Neural progenitor cell (in vitro differentiated cells): Measurements from ENCODE around the gene UACA. TPM values are rescaled to one million over a fixed set of nuclear protein-coding genes. Genes with fewer than 3 reads are reported as not detected.

Experiments
- DNase-seq: peaks from one replicate; pipeline ENCODE4 v3.0.0-alpha.2; 2016; ENCODE audit warnings: low spot score
- H2AFZ ChIP-seq: fragments of 200-600 bp; sonication (generic); replicated peaks from 2 replicates; pipeline ENCODE4 v1.6.1; 2016; ENCODE audit warnings: antibody characterized with exemption
- H3F3A ChIP-seq: fragments of 200-600 bp; sonication (generic); 2 replicates; pipeline ENCODE4 v1.6.1; 2016; ENCODE audit warnings: antibody characterized with exemption, low read depth
- H3K27ac ChIP-seq: fragments of 200-600 bp; sonication (generic); 2 replicates; pipeline ENCODE4 v1.5.1; 2016; ENCODE audit warnings: mild to moderate bottlenecking
- H3K27me3 ChIP-seq: fragments of 200-600 bp; sonication (generic); 2 replicates; pipeline ENCODE4 v1.6.1; 2016; ENCODE audit warnings: mild to moderate bottlenecking, moderate library complexity
- H3K36me3 ChIP-seq: fragments of 200-600 bp; sonication (generic); 2 replicates; pipeline ENCODE4 v1.5.1; 2016
- H3K4me1 ChIP-seq: fragments of 200-600 bp; sonication (generic); 2 replicates; pipeline ENCODE4 v1.6.1; 2016; ENCODE audit warnings: mixed run types
- H3K4me2 ChIP-seq: fragments of 200-600 bp; sonication (generic); 2 replicates; pipeline ENCODE4 v1.6.1; 2016
- H3K4me3 ChIP-seq: fragments of 200-600 bp; sonication (generic); 2 replicates; pipeline ENCODE4 v1.5.1; 2016
- H3K79me2 ChIP-seq: fragments of 200-600 bp; sonication (generic); 2 replicates; pipeline ENCODE4 v1.6.1; 2016; ENCODE audit warnings: low read depth
- H3K9ac ChIP-seq: fragments of 200-600 bp; sonication (generic); 2 replicates; pipeline ENCODE4 v1.6.1; 2016
- H3K9me3 ChIP-seq: fragments of 200-600 bp; sonication (generic); 2 replicates; pipeline ENCODE4 v1.5.1; 2016; ENCODE audit warnings: low read depth
- H4K20me1 ChIP-seq: fragments of 200-600 bp; sonication (generic); 2 replicates; pipeline ENCODE4 v1.6.1; 2016; ENCODE audit warnings: low read depth
- H3K27ac Mint-ChIP-seq: 3 replicates; pipeline ENCODE4 v1.8.0; 2021; ENCODE audit warnings: mixed read lengths
- H3K27me3 Mint-ChIP-seq: 2 replicates; pipeline ENCODE4 v1.8.0; 2022; ENCODE audit warnings: low read depth, mild to moderate bottlenecking, inconsistent platforms, moderate library complexity, mixed read lengths; ENCODE audit not compliant: insufficient read depth
- H3K36me3 Mint-ChIP-seq: 3 replicates; pipeline ENCODE4 v1.8.0; 2021; ENCODE audit warnings: mixed read lengths
- H3K4me1 Mint-ChIP-seq: 3 replicates; pipeline ENCODE4 v1.8.0; 2021; ENCODE audit warnings: mixed read lengths
- H3K4me3 Mint-ChIP-seq: 3 replicates; pipeline ENCODE4 v1.8.0; 2021; ENCODE audit warnings: mild to moderate bottlenecking, moderate library complexity, mixed read lengths
- H3K9me3 Mint-ChIP-seq: 3 replicates; pipeline ENCODE4 v1.8.0; 2020; ENCODE audit warnings: mixed read lengths
- CTCF ChIP-seq: fragments of 200-600 bp; sonication (generic); IDR thresholded peaks from 2 replicates; pipeline ENCODE4 v1.5.1; 2017; ENCODE audit warnings: antibody characterized with exemption, mild to moderate bottlenecking
- EZH2 ChIP-seq: fragments of 200-600 bp; sonication (generic); IDR thresholded peaks from 2 replicates; pipeline ENCODE4 v1.6.1; 2017; ENCODE audit warnings: antibody characterized with exemption, mild to moderate bottlenecking, moderate library complexity
- EZH2phosphoT487 ChIP-seq: fragments of 200-600 bp; sonication (generic); IDR thresholded peaks from 2 replicates; pipeline ENCODE4 v1.6.1; 2017; ENCODE audit warnings: antibody characterized with exemption
- total RNA-seq: library from RNA; depleted of rRNA; stranded (reverse); fragments of >200 nt; gene quantifications from 2 replicates; pipeline ENCODE4 v1.2.3, GENCODE V29; 2015; ENCODE audit warnings: low replicate concordance

Gene UACA
- total RNA-seq, 1 donor from 2014 or later: 70.0 TPM

DNA sequence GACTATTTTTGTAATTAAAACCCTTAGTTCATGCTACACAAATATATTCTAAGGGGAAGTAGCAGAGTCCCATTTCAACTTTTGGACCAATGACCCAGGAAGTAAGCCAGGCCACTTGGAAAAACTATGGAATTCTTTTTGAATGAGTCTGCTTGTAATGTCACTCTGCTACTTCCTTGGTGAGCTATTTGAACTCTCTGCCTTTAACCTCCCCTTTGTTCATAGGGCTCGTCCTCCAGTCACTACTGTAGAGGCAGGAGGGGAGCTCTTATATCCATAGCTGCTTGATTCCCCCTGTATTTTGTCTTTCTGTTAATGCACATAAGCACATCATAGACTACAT lies 119.6 kb downstream of the UACA start:
- no peak overlapping the region for H3K27ac Mint-ChIP-seq
- no peaks in the 10 kb centered on the region for H3K9me3 Mint-ChIP-seq
- peaks cover 2% of the 10 kb centered on the region for H3K4me1 Mint-ChIP-seq

GRCh38 chr15:70643106-70643782 lies 120.1 kb downstream of the UACA start:
- H3K27ac ChIP-seq: no peak overlapping the region
- no peaks in the 10 kb centered on the region for H3K36me3 ChIP-seq
- H3K27me3 Mint-ChIP-seq: no peaks in the 10 kb centered on the region
- no peak overlapping the region for H3K4me3 ChIP-seq
- no peaks in the 10 kb centered on the region for H3F3A ChIP-seq
- no peak overlapping the region for H3K9ac ChIP-seq
- no peak overlapping the region for H3K4me3 Mint-ChIP-seq
- H3K36me3 Mint-ChIP-seq: no peaks in the 10 kb centered on the region
- H3K9me3 Mint-ChIP-seq: no peaks in the 10 kb centered on the region
- DNase-seq: no peak
- H3K4me1 ChIP-seq: no peaks in the 10 kb centered on the region
- no peaks in the 10 kb centered on the region for H4K20me1 ChIP-seq
- H3K27ac Mint-ChIP-seq: no peak overlapping the region
- H2AFZ ChIP-seq: no peak overlapping the region
- H3K4me2 ChIP-seq: no peak overlapping the region
- peaks cover 2% of the 10 kb centered on the region for H3K4me1 Mint-ChIP-seq
- H3K9me3 ChIP-seq: no peaks in the 10 kb centered on the region
- no peak for TF ChIP-seq CTCF
- no peak for TF ChIP-seq EZH2
- no peak for TF ChIP-seq EZH2phosphoT487
- no peaks in the 10 kb centered on the region for H3K27me3 ChIP-seq
- no peaks in the 10 kb centered on the region for H3K79me2 ChIP-seq

More for the DNA sequence above, 119.6 kb downstream of the UACA start:
- H3K79me2 ChIP-seq: no peaks in the 10 kb centered on the region
- Mint-ChIP-seq H3K4me3 (no peak overlapping the region), H3K27me3 (no peaks in the 10 kb centered on the region), H3K36me3 (no peaks in the 10 kb centered on the region)
- H3K27me3 ChIP-seq: no peaks in the 10 kb centered on the region
- H2AFZ ChIP-seq: no peak overlapping the region
- no peak overlapping the region for H3K4me2 ChIP-seq
- H3K9me3 ChIP-seq: no peaks in the 10 kb centered on the region
- no peak overlapping the region for H3K9ac ChIP-seq
- no peaks in the 10 kb centered on the region for H3K4me1 ChIP-seq
- H3F3A ChIP-seq: no peaks in the 10 kb centered on the region
- no peaks in the 10 kb centered on the region for H4K20me1 ChIP-seq
- H3K4me3 ChIP-seq: no peak overlapping the region
- no peak for DNase-seq
- no peak overlapping the region for H3K27ac ChIP-seq
- H3K36me3 ChIP-seq: no peaks in the 10 kb centered on the region
- TF ChIP-seq CTCF (no peak), EZH2phosphoT487 (no peak), EZH2 (no peak)

- no peaks in the 10 kb centered on the region for H3K36me3 Mint-ChIP-seq
- no peaks in the 10 kb centered on the region for H3K79me2 ChIP-seq
- H3K27ac ChIP-seq: no peak overlapping the region
- no peak overlapping the region for H3K4me3 Mint-ChIP-seq
- peaks cover 24% of the 10 kb centered on the region for H3K4me1 ChIP-seq
- peaks cover 33% of the 10 kb centered on the region for H3K4me1 Mint-ChIP-seq
- no peak overlapping the region for H2AFZ ChIP-seq
- H3F3A ChIP-seq: peaks cover 19% of the 10 kb centered on the region
- H3K9me3 ChIP-seq: no peaks in the 10 kb centered on the region
- no peaks in the 10 kb centered on the region for H3K27me3 ChIP-seq
- H4K20me1 ChIP-seq: no peaks in the 10 kb centered on the region
- no peak overlapping the region for H3K9ac ChIP-seq
- H3K4me2 ChIP-seq: no peak overlapping the region
- H3K9me3 Mint-ChIP-seq: no peaks in the 10 kb centered on the region
- DNase-seq: peak; percentile 37
- TF ChIP-seq CTCF (peak; percentile 50), EZH2 (no peak), EZH2phosphoT487 (no peak)
- no peaks in the 10 kb centered on the region for H3K36me3 ChIP-seq
- no peak overlapping the region for H3K4me3 ChIP-seq
- H3K27me3 Mint-ChIP-seq: peaks cover 9% of the 10 kb centered on the region
- peak overlapping the region; percentile 77 for H3K27ac Mint-ChIP-seq
Measured at GRCh38 chr15:70636540-70637165, 126.7 kb downstream of the UACA start.
